Transverse colon (tissue), 4 donors: ENCODE results near the gene TSPAN31. TPM values are rescaled to one million over a fixed set of nuclear protein-coding genes. Genes with fewer than 3 reads are reported as not detected.

Source experiments
- DNase-seq: peaks from one replicate; pipeline ENCODE4 v3.0.0-alpha.2; 2019
- H3K27ac ChIP-seq, 4 donors: fragments of 200-600 bp; sonication (generic); 2 replicates each; pipeline ENCODE4 v1.5.1; 2016 to 2018; ENCODE audit warnings: inconsistent platforms in 4 of 4
- H3K27me3 ChIP-seq: fragments of 200-600 bp; sonication (generic); 2 replicates; pipeline ENCODE4 v1.5.1; 2017; ENCODE audit warnings: inconsistent platforms
- H3K36me3 ChIP-seq, 4 donors: fragments of 200-600 bp; sonication (generic); 2 replicates each; pipeline ENCODE4 v1.5.1; 2017 to 2019; ENCODE audit warnings: inconsistent platforms in 4 of 4
- H3K4me1 ChIP-seq, 4 donors: fragments of 200-600 bp; sonication (generic); 2 replicates each; pipeline ENCODE4 v1.5.1; 2017 to 2020; ENCODE audit warnings: inconsistent platforms in 4 of 4
- H3K4me3 ChIP-seq, 4 donors: fragments of 200-600 bp; sonication (generic); 1 replicate in 1 of 4; 2 replicates in 3 of 4; pipeline versions ENCODE4 v1.5.1 to v1.6.1; 2017 to 2019; ENCODE audit warnings: inconsistent platforms in 4 of 4
- H3K9me3 ChIP-seq, 2 donors: fragments of 200-600 bp; sonication (generic); 2 replicates each; pipeline ENCODE4 v1.5.1; 2017 to 2019; ENCODE audit warnings: inconsistent platforms in 2 of 2
- EP300 ChIP-seq: sonication (generic); formaldehyde crosslinking; IDR thresholded peaks from one replicate; pipeline ENCODE4 v1.6.1; 2017; ENCODE audit warnings: antibody characterized with exemption, low read depth
- POLR2A ChIP-seq: fragments of 450-650 bp; IDR thresholded peaks from one replicate; pipeline ENCODE4 v1.6.1; 2016; ENCODE audit warnings: antibody characterized with exemption, mild to moderate bottlenecking, moderate library complexity
- POLR2AphosphoS5 ChIP-seq, 3 donors: sonication (generic); formaldehyde crosslinking; IDR thresholded peaks; one replicate each; pipeline ENCODE4 v1.6.1; 2016; ENCODE audit warnings: antibody characterized with exemption in 3 of 3
- WGBS, 2 donors: methylation state at CpG; one replicate each; pipeline ENCODE4 v1.1.5; 2018; ENCODE audit warnings: low coverage in 1 of 2; 5-methylcytosine and 5-hydroxymethylcytosine counted together
- in situ Hi-C, 4 donors: fragments of 200-750 bp; cut with MboI; loops; one replicate each; pipeline versions ENCODE4 v1.15.0 to v1.15.1; 2017; ENCODE audit warnings: low sequenced_read_pairs in 3 of 4, low pct_ligation_motif_present in 1 of 4, low pct_unique_long_range_greater_than_20kb in 1 of 4
- intact Hi-C: fragments of 100-400 bp; cut with DNase I; formaldehyde crosslinking; loops from one replicate; pipeline ENCODE4 v1.15.1; 2023; ENCODE audit warnings: low total_unique reads
- total RNA-seq, 4 donors: library from RNA; depleted of rRNA; stranded (reverse); fragments of >200 nt; gene quantifications; one replicate each; pipeline ENCODE4 v1.1.0, GENCODE V29; 2016
- TF ChIP-seq, protein P1 (sequence below), 5 experiments: fragments of 200-600 bp in 3 of 5; fragments of 450-650 bp in 2 of 5; sonication (generic) in 3 of 5; IDR thresholded peaks; 1 replicate in 2 of 5; 2 replicates in 3 of 5; pipeline ENCODE4 v1.5.1; 2016 to 2017; ENCODE audit warnings: antibody characterized with exemption in 5 of 5, inconsistent platforms in 3 of 5, mild to moderate bottlenecking in 2 of 5, moderate library complexity in 1 of 5

TSPAN31 gene
- total RNA-seq, 4 donors from 2014 or later = 20.6 to 73.3 (median 42.8) TPM

DNA sequence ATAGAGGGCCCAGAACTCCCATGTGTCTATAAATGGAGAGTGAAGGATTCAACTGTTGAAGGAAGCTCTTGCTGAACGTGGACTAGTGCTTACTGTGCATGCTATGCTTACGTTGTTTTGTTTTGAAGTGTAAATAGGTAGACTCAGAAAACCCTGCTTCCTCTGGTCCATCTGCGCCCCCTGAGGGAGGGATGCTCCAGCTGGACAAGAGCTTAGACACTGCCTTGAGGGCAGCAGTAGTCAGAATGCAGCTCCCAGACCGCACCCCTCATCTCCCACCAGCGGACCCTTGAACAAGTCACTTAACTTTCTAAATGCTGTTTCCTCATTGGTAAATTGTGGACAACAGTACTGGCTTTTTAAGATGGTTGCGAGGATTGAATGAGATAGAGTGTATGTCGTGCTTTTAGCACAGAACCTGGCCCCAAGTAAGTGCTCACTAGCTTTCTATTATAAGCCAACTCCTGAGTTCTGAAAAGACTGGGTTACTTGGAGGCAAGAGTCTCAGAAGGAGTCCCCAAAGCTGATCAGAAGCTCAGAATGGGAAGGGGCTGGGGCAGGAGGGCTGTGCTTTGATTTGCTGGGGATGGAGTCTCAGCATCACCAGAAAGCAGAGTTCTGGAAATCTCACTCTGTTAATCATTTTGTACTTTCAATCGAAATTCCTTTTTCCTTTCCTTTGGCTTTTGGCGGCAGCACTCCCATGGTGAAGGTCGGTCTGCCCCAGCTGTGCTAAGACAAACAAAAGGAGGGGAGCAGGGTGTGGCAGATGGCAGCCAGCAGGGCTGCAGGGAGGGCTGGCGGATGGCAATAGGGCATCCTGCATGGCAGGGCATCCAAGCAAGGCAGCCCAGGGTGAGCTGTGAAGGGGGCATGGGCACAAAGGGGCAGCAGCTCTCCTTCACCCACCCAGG lies 21.9 kb upstream of the TSPAN31 start:
- Histone ChIP-seq H3K27me3 (peaks cover 12% of the 10 kb centered on the region), H3K27ac (no peak overlapping the region), H3K36me3 (peaks cover 0 to 20% (median 8%) of the 10 kb centered on the region in 4 donors), H3K9me3 (no peaks in the 10 kb centered on the region), H3K4me3 (no peak overlapping the region), H3K4me1 (peaks cover 3 to 17% (median 9%) of the 10 kb centered on the region in 4 donors)
- intact Hi-C loops (no loop called here), in situ Hi-C loops (no loop called here)
- no peak for DNase-seq
- TF ChIP-seq POLR2A = no peak
- TF ChIP-seq, protein P1, sequence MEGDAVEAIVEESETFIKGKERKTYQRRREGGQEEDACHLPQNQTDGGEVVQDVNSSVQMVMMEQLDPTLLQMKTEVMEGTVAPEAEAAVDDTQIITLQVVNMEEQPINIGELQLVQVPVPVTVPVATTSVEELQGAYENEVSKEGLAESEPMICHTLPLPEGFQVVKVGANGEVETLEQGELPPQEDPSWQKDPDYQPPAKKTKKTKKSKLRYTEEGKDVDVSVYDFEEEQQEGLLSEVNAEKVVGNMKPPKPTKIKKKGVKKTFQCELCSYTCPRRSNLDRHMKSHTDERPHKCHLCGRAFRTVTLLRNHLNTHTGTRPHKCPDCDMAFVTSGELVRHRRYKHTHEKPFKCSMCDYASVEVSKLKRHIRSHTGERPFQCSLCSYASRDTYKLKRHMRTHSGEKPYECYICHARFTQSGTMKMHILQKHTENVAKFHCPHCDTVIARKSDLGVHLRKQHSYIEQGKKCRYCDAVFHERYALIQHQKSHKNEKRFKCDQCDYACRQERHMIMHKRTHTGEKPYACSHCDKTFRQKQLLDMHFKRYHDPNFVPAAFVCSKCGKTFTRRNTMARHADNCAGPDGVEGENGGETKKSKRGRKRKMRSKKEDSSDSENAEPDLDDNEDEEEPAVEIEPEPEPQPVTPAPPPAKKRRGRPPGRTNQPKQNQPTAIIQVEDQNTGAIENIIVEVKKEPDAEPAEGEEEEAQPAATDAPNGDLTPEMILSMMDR (IDR thresholded peaks at IDR 0.05) = no peak
- no peak for TF ChIP-seq EP300
- TF ChIP-seq POLR2AphosphoS5 (IDR thresholded peaks at IDR 0.05) = no peak
- 26 to 62% methylated on average over 4 to 11 of the region's 11 CpGs for WGBS, 2 donors

DNA sequence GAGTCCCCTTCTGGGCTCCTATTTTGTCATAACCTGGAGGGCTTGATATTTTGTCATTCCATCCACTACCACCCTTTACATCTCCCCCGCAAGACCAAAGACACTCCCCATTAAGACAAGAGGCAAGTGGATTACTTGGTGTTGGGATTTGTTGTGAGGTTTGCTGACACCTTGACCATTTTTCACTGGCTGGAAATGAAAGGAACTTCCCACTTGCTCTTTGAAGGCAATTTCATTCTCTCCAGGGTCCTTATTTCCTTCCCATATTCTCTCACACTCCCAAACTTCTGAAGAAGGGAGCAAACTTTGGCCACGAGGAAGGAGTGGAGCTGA lies 21.2 kb upstream of the TSPAN31 start:
- Histone ChIP-seq H3K36me3 (peaks cover 0 to 15% (median 5%) of the 10 kb centered on the region in 4 donors), H3K9me3 (no peaks in the 10 kb centered on the region), H3K4me3 (no peak overlapping the region), H3K27ac (no peak overlapping the region), H3K27me3 (peaks cover 18% of the 10 kb centered on the region), H3K4me1 (peaks cover 3 to 17% (median 9%) of the 10 kb centered on the region in 4 donors)
- intact Hi-C loops (no loop called here), in situ Hi-C loops (no loop called here)
- no peak for TF ChIP-seq POLR2A
- TF ChIP-seq EP300 = no peak
- TF ChIP-seq, protein P1 (IDR thresholded peaks at IDR 0.05) = no peak
- no peak for TF ChIP-seq POLR2AphosphoS5 (IDR thresholded peaks at IDR 0.05)
- no peak for DNase-seq
- WGBS, 2 donors = 50 to 65% methylated on average over 1 to 2 of the region's 2 CpGs

DNA sequence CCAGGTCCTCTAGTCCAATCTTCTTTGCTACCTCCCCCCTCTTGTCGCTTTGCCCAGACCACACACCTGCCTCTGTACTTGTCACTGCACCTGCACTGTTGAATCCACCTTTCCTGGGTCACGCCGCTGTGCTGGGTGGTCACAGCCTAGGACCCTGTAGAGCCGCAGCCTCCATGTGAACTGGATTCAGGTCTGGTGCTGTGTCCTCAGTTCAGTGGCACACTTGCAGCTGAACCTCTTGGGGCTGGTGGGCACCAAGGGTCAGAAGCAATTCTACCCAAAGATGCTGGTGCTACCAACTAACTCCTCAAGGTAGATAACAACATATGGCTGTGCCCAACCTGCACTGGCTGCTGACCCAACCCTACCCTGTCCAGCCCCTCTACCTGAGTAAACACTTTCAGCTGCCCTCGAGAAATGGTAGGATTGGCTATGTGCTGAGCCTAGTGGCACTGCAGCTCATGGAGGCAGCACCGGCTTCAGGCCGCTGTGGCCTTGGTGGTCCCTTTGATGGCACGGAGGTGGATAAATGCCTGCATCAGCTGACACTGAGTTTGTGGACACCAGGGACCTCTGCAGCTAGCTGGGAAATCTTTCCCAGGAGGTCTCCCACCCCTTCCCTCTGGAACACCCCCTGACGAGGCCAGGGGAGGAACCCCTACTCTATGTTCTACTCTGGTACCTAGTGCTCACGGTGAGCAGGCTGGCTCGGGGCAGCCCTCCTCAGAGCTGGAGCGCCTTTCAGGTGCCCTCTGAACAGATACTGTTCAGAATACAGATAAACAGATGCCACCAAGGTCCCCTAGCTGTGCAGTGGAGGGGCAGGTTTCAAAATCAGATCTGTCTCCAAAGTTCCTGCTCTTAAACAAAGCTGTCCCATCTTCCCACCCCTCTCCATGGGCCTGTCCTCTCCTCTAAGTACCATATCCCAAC lies 20.6 kb upstream of the TSPAN31 start:
- TF ChIP-seq EP300 (no peak), POLR2AphosphoS5 (IDR thresholded peaks at IDR 0.05) (no peak), POLR2A (no peak)
- TF ChIP-seq, protein P1 (IDR thresholded peaks at IDR 0.05) = no peak
- in situ Hi-C loops (no loop called here), intact Hi-C loops (no loop called here)
- H3K36me3 ChIP-seq = peaks cover 0 to 8% (median 2%) of the 10 kb centered on the region in 4 donors
- H3K27ac ChIP-seq = no peak overlapping the region
- H3K9me3 ChIP-seq = no peaks in the 10 kb centered on the region
- 81% methylated on average over 12 of the region's 12 CpGs; no CpG with 5 or more reads in 1 of the 2 donors for whole genome bisulfite sequencing, 2 donors
- peaks cover 3 to 17% (median 9%) of the 10 kb centered on the region in 4 donors for H3K4me1 ChIP-seq
- DNase-seq = no peak
- no peak overlapping the region for H3K4me3 ChIP-seq
- H3K27me3 ChIP-seq = peaks cover 20% of the 10 kb centered on the region
